Neuronal stem cell (in vitro differentiated cells): ENCODE results near the gene SYT8.
"Not testable (repeated sequence)": the region's sequence is repeated elsewhere in the genome, so short reads cannot be mapped to it uniquely, and the experiment has no call there.

ENCODE experiments used
- DNase-seq: peaks from one replicate; pipeline ENCODE4 v3.0.0-alpha.2; 2013; ENCODE audit warnings: low spot score
- H2AFZ ChIP-seq: one replicate; pipeline ENCODE4 v1.6.1; 2013; ENCODE audit warnings: mild to moderate bottlenecking, low read length, inconsistent platforms
- H2AK5ac ChIP-seq: 2 replicates; pipeline ENCODE4 v1.6.1; 2013; ENCODE audit warnings: low read depth, mild to moderate bottlenecking, inconsistent platforms, low read length, moderate library complexity, mixed read lengths
- H2BK120ac ChIP-seq: 2 replicates; pipeline ENCODE4 v1.6.1; 2013; ENCODE audit warnings: low read depth, mild to moderate bottlenecking, inconsistent platforms, low read length, moderate library complexity, mixed read lengths
- H2BK12ac ChIP-seq: one replicate; pipeline ENCODE4 v1.6.1; 2013; ENCODE audit warnings: low read length, inconsistent platforms
- H2BK15ac ChIP-seq: 2 replicates; pipeline ENCODE4 v1.6.1; 2013; ENCODE audit warnings: mild to moderate bottlenecking, low read length, inconsistent platforms, mixed read lengths
- H2BK5ac ChIP-seq: one replicate; pipeline ENCODE4 v1.6.1; 2013; ENCODE audit warnings: inconsistent platforms, mild to moderate bottlenecking, low read length, moderate library complexity
- H3K14ac ChIP-seq: one replicate; pipeline ENCODE4 v1.6.1; 2013; ENCODE audit warnings: low read length, inconsistent platforms
- H3K18ac ChIP-seq: 2 replicates; pipeline ENCODE4 v1.6.1; 2013; ENCODE audit warnings: low read length, inconsistent platforms
- H3K23ac ChIP-seq: 2 replicates; pipeline ENCODE4 v1.6.1; 2013; ENCODE audit warnings: low read depth, mild to moderate bottlenecking, mixed read lengths, low read length, inconsistent platforms; ENCODE audit not compliant: poor library complexity
- H3K27ac ChIP-seq: replicated peaks from 3 replicates; pipeline ENCODE4 v1.5.1; 2013; ENCODE audit warnings: low read length, inconsistent platforms
- H3K27me3 ChIP-seq, 3 experiments: 2 replicates each; pipeline ENCODE4 v1.6.1; 2013; ENCODE audit warnings: low read length in 3 of 3, mild to moderate bottlenecking in 2 of 3, inconsistent platforms in 1 of 3, low read depth in 1 of 3, mixed read lengths in 1 of 3, moderate library complexity in 1 of 3; ENCODE audit not compliant: control insufficient read depth in 3 of 3, insufficient read depth in 3 of 3
- H3K36me3 ChIP-seq, 2 donors: replicated peaks in 1 of 2; 2 replicates each; pipeline ENCODE4 v1.6.1; 2013; ENCODE audit warnings: low read length in 2 of 2; ENCODE audit not compliant: control insufficient read depth in 2 of 2, insufficient read depth in 2 of 2
- H3K4ac ChIP-seq: 2 replicates; pipeline ENCODE4 v1.6.1; 2013; ENCODE audit warnings: inconsistent platforms, mild to moderate bottlenecking, low read length, moderate library complexity
- H3K4me1 ChIP-seq, 2 donors: 1 replicate in 1 of 2; 2 replicates in 1 of 2; pipeline ENCODE4 v1.6.1; 2013; ENCODE audit warnings: low read length in 2 of 2, low read depth in 1 of 2; ENCODE audit not compliant: control insufficient read depth in 2 of 2, insufficient read depth in 1 of 2
- H3K4me2 ChIP-seq: one replicate; pipeline ENCODE4 v1.6.1; 2013; ENCODE audit warnings: mild to moderate bottlenecking, low read length, inconsistent platforms; ENCODE audit not compliant: insufficient read depth, poor library complexity, severe bottlenecking
- H3K4me3 ChIP-seq, 2 donors: 2 replicates each; pipeline ENCODE4 v1.5.1; 2013; ENCODE audit warnings: low read length in 2 of 2, mild to moderate bottlenecking in 2 of 2, inconsistent platforms in 1 of 2, moderate library complexity in 1 of 2
- H3K79me1 ChIP-seq: one replicate; pipeline ENCODE4 v1.6.1; 2013; ENCODE audit warnings: low read depth, mild to moderate bottlenecking, inconsistent platforms, low read length, moderate library complexity
- H3K9ac ChIP-seq: one replicate; pipeline ENCODE4 v1.6.1; 2013; ENCODE audit warnings: mild to moderate bottlenecking, low read depth, low read length, inconsistent platforms; ENCODE audit not compliant: poor library complexity
- H3K9me3 ChIP-seq, 2 donors: replicated peaks in 1 of 2; 2 replicates each; pipeline versions ENCODE3 to v1.6.1; 2013; ENCODE audit warnings: low read length in 2 of 2, mild to moderate bottlenecking in 2 of 2, inconsistent platforms in 1 of 2, low read depth in 1 of 2, mixed read lengths in 1 of 2, moderate library complexity in 1 of 2; ENCODE audit not compliant: control insufficient read depth in 2 of 2, insufficient read depth in 1 of 2
- H4K8ac ChIP-seq: one replicate; pipeline ENCODE4 v1.6.1; 2013; ENCODE audit warnings: low read depth, mild to moderate bottlenecking, inconsistent platforms, low read length, moderate library complexity
- H4K91ac ChIP-seq: one replicate; pipeline ENCODE4 v1.6.1; 2013; ENCODE audit warnings: low read length, low read depth, mild to moderate bottlenecking, inconsistent platforms; ENCODE audit not compliant: poor library complexity
- WGBS, 2 donors: extraction: QIAGEN DNeasy Blood & Tissue Kit; methylation state at CpG; one replicate each; pipeline ENCODE4 v1.1.7; 2013; ENCODE audit warnings: missing lambda C conversion rate in 2 of 2, mixed read lengths in 1 of 2; ENCODE audit not compliant: insufficient read length in 2 of 2, insufficient replicate concordance in 1 of 2; ENCODE audit errors: extremely low coverage in 2 of 2; 5-methylcytosine and 5-hydroxymethylcytosine counted together

The SYT8 gene

DNA sequence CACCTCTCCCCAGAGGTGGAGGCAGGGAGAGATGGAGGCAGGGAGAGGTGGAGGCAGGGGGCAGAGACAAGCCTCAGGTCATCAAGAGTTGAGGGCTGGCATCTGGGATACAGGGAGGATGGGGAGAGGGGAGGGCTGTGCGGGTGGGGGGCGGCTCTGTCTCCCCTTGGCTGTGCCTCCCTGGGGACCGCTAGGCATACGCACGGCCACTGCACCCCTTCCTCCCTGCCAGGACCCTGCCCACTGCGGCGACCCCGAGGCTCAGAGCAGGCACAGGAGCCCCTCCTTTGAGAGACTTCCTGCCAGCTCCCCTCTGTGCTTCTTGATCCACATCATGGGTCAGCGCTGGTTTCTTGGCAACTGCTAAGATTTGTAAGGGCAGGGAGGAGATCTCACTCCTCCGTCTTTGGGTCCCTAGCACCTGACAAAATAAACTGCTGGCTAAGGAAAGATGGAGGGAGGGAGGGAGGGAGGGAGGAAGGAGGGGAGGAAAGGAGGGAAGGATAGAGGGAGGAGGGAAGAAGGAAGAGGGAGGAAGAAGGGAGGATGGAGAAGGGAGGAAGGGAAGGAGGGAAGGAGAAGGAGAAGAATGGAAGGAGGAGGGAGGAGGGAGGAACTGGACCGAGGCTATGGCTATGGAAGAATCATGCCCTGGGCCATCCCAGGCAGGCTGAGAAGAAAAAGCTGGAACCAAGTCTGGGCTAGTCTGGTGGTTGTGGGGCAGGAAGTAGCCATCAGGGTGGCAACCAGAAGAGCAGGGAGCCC lies 38.4 kb downstream of the SYT8 start:
- H4K8ac ChIP-seq, result no peak overlapping the region
- no CpG with 5 or more reads among the region's 11 CpGs for WGBS, 2 donors
- H2AFZ ChIP-seq, result no peak overlapping the region
- no peak overlapping the region for H3K4me2 ChIP-seq
- peaks cover 11 to 31% of the 10 kb centered on the region in 2 donors for H3K4me1 ChIP-seq
- H3K14ac ChIP-seq, result peak overlapping the region; percentile 3
- no peak for DNase-seq
- H3K27ac ChIP-seq, result no peak overlapping the region
- H3K18ac ChIP-seq, result peak overlapping the region; percentile 87
- peak overlapping the region; percentile 88 for H2AK5ac ChIP-seq
- H3K79me1 ChIP-seq, result no peaks in the 10 kb centered on the region
- peak overlapping the region; percentile 100 for H2BK15ac ChIP-seq
- no peak overlapping the region for H4K91ac ChIP-seq
- H3K27me3 ChIP-seq, result peaks cover 0 to 3% (median 0%) of the 10 kb centered on the region in 3 experiments
- no peaks in the 10 kb centered on the region for H3K9me3 ChIP-seq
- no peak overlapping the region for H3K9ac ChIP-seq
- peak overlapping the region; percentile 41 for H2BK12ac ChIP-seq
- H2BK5ac ChIP-seq, result no peak overlapping the region
- H2BK120ac ChIP-seq, result no peak overlapping the region
- no peak overlapping the region for H3K4ac ChIP-seq
- H3K23ac ChIP-seq, result no peak overlapping the region
- no peak overlapping the region for H3K4me3 ChIP-seq
- no peaks in the 10 kb centered on the region for H3K36me3 ChIP-seq

DNA sequence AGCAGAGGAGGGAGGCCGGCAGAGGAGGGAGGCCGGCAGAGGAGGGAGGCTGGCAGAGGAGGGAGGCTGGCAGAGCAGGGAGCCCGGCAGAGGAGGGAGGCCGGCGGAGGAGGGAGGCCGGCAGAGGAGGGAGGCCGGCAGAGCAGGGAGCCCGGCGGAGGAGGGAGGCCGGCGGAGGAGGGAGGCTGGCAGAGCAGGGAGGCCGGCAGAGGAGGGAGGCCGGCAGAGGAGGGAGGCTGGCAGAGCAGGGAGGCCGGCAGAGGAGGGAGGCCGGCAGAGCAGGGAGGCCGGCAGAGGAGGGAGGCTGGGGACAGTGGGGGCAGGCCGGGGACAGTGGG lies 39.0 kb downstream of the SYT8 start:
- H3K23ac ChIP-seq, DNase-seq, H3K9me3 ChIP-seq, H4K91ac ChIP-seq, H2AFZ ChIP-seq, H3K4me3 ChIP-seq, H3K36me3 ChIP-seq, H3K27me3 ChIP-seq, H2BK5ac ChIP-seq, H3K4ac ChIP-seq, H3K27ac ChIP-seq, H3K4me2 ChIP-seq, H3K9ac ChIP-seq, H4K8ac ChIP-seq, H3K79me1 ChIP-seq, H2BK120ac ChIP-seq: not testable (repeated sequence)
- no CpG with 5 or more reads among the region's 17 CpGs for WGBS, 2 donors
- H2BK12ac ChIP-seq, result peak overlapping the region; percentile 41
- peaks cover 11 to 30% of the 10 kb centered on the region in 2 donors for H3K4me1 ChIP-seq
- peak overlapping the region; percentile 88 for H2AK5ac ChIP-seq
- H3K14ac ChIP-seq, result peak overlapping the region; percentile 3
- peak overlapping the region; percentile 87 for H3K18ac ChIP-seq
- H2BK15ac ChIP-seq, result peak overlapping the region; percentile 100

DNA sequence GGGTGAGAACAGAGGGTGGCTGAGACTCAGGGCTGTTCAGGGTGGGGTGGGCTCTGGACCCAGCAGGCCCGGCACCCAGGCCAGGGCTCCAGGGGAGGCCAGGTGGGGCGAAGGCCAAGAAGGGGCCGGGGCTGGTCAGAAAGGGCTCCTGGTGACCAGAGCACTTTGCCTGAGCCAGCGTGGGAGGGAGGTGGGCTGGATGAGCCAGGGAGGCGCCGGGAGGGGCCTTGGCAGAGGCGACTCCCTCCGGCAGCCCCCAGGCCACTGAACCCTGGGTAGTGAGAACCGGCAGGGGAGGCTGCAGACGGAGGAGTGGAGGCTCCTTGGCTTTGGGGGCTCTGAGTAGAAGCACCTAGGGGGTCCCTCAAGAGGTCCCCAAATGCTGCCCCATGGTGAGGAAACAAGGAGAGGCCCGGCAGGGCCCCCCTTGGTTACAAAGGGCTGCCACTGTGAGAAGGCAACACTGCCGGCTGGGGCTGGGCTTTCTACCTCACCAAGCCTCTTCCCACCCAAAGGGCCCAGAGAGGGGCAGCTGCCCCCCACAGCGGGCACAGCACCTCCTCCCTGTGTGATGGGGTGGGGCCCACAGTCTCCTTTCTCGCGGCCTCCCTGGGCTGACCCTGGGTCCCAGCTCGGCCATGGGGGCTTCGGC lies 39.8 kb downstream of the SYT8 start:
- H3K9ac ChIP-seq, H2BK5ac ChIP-seq, H3K27me3 ChIP-seq, H3K23ac ChIP-seq, H3K14ac ChIP-seq, H3K36me3 ChIP-seq, H3K79me1 ChIP-seq, H2AFZ ChIP-seq, DNase-seq, H4K8ac ChIP-seq, H3K27ac ChIP-seq, H3K9me3 ChIP-seq, H2BK120ac ChIP-seq, H3K4me3 ChIP-seq, H3K4me2 ChIP-seq, H3K4ac ChIP-seq, H4K91ac ChIP-seq: not testable (repeated sequence)
- Histone ChIP-seq H3K18ac (peak overlapping the region; percentile 71), H3K4me1 (peaks cover 11 to 25% of the 10 kb centered on the region in 2 donors), H2BK12ac (peak overlapping the region; percentile 22), H2BK15ac (peak overlapping the region; percentile 75), H2AK5ac (peak overlapping the region; percentile 88)
- no CpG with 5 or more reads among the region's 17 CpGs for WGBS, 2 donors

DNA sequence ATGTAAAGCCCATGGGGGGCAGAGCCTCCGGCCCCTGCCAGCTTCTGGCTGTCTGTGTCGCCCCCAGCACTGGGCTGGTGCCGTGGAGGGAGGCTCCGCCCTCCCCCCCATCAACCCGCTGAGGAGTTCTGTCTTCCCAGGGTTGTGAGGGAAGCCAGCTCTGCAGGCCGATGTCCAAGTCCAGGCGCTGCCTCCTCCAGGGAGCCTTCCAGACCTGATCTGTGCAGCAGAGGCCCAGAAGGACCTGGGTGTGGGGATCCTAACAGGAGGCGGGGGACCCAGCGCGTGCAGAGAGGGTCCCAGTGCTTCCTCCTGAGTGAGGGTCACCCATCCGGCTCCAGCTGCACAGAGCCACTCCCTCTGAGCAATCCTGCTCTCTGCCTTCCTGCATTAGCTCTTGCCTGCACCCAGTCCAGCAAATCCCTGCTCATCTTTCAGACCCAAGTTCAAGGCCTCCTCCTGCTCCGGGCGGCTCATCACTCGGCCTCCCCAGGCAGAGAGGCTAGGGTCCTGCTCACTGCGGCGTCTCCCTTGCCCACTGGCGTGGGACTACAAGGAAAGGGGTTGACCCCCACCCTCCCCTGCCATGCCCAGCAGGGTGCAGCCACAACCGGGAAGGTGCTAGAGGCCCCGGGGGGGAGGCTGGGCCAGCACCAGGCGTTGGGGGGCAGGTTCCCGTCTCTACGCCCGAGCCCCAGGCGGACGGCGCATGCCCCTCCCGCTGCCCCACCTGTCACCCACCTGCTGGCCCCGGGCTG lies 40.5 kb downstream of the SYT8 start:
- Histone ChIP-seq H3K4ac (no peak overlapping the region), H4K91ac (no peak overlapping the region), H2BK120ac (no peak overlapping the region), H3K4me3 (no peak overlapping the region), H3K4me1 (peaks cover 11 to 21% of the 10 kb centered on the region in 2 donors), H3K36me3 (no peaks in the 10 kb centered on the region), H3K79me1 (no peaks in the 10 kb centered on the region), H3K9me3 (no peaks in the 10 kb centered on the region), H3K4me2 (no peak overlapping the region), H4K8ac (no peak overlapping the region), H3K27ac (no peak overlapping the region), H2BK12ac (peak overlapping the region; percentile 6), H2BK15ac (peak overlapping the region; percentile 75), H2AK5ac (peak overlapping the region; percentile 88), H3K27me3 (peaks cover 0 to 3% (median 0%) of the 10 kb centered on the region in 3 experiments), H3K23ac (no peak overlapping the region), H3K18ac (peak overlapping the region; percentile 28), H2BK5ac (no peak overlapping the region), H2AFZ (no peak overlapping the region), H3K14ac (peak overlapping the region; percentile 31), H3K9ac (no peak overlapping the region)
- WGBS, 2 donors, result no CpG with 5 or more reads among the region's 28 CpGs
- no peak for DNase-seq
